Mammary epithelial cell (primary cell): Measurements from ENCODE around the gene COLEC12.

Experiments used
- EZH2 ChIP-seq: IDR thresholded peaks from 2 replicates; pipeline ENCODE4 v1.6.1; 2012; ENCODE audit warnings: low read length, inconsistent platforms, borderline replicate concordance
- TF ChIP-seq, protein P1 (sequence below), 2 donors: IDR thresholded peaks in 1 of 2; conservative IDR thresholded peaks in 1 of 2; 2 replicates each; pipeline ENCODE4 v1.5.1; 2011 to 2012; ENCODE audit warnings: inconsistent platforms in 2 of 2, low read length in 2 of 2, mild to moderate bottlenecking in 2 of 2, control low read depth in 1 of 2, low read depth in 1 of 2; ENCODE audit not compliant: insufficient read depth in 1 of 2; ENCODE audit errors: extremely low read depth in 1 of 2

DNA sequence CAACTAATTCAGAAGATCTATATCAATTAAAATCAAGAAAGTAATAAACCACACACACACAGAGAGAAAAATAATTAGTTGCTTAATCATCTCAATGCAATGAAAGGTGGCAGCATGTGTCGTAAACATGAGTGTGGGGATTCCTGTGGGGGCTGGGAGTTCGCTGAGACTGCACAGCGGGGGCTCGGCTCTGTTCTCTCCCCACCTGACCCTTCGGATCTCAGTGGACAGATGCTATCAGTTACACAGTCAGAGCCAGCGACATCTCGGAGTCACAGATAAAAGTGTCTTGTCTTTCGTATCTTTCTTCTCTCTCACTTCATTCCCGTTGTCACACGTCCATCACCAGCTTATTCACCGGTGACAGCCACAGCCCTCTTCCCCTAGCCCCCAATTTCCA, 37.1 kb downstream of the COLEC12 start:
- TF ChIP-seq, protein P1, sequence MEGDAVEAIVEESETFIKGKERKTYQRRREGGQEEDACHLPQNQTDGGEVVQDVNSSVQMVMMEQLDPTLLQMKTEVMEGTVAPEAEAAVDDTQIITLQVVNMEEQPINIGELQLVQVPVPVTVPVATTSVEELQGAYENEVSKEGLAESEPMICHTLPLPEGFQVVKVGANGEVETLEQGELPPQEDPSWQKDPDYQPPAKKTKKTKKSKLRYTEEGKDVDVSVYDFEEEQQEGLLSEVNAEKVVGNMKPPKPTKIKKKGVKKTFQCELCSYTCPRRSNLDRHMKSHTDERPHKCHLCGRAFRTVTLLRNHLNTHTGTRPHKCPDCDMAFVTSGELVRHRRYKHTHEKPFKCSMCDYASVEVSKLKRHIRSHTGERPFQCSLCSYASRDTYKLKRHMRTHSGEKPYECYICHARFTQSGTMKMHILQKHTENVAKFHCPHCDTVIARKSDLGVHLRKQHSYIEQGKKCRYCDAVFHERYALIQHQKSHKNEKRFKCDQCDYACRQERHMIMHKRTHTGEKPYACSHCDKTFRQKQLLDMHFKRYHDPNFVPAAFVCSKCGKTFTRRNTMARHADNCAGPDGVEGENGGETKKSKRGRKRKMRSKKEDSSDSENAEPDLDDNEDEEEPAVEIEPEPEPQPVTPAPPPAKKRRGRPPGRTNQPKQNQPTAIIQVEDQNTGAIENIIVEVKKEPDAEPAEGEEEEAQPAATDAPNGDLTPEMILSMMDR (conservative IDR thresholded peaks at IDR 0.05 in 1 of 2, IDR thresholded peaks at IDR 0.05 in 1 of 2; ENCODE audit: extremely low read depth in 1 of 2, insufficient read depth in 1 of 2, low read depth in 1 of 2, low read length in 2 of 2), result no peak
- no peak for TF ChIP-seq EZH2
